Neural cell (in vitro differentiated cells): ENCODE data around the gene MIEF1. TPM values are rescaled to one million over a fixed set of nuclear protein-coding genes. Genes with fewer than 3 reads are reported as not detected.

Experiments used
- H2AFZ ChIP-seq: fragments of 200-600, 300-800 bp; sonication (generic), shearing (Covaris generic); 2 replicates; pipeline ENCODE4 v1.6.0; 2014; ENCODE audit warnings: low read depth, mild to moderate bottlenecking, antibody characterized with exemption, low read length, moderate library complexity
- H3F3A ChIP-seq: fragments of 200-600 bp; shearing (Covaris generic); 2 replicates; pipeline ENCODE4 v1.6.1; 2016; ENCODE audit warnings: mild to moderate bottlenecking, moderate library complexity, mixed read lengths, antibody characterized with exemption, low read length; ENCODE audit not compliant: insufficient read depth, poor library complexity, severe bottlenecking
- H3K27ac ChIP-seq: fragments of 200-600, 300-800 bp; sonication (generic), shearing (Covaris generic); 2 replicates; pipeline ENCODE4 v1.5.1; 2014; ENCODE audit warnings: mild to moderate bottlenecking, low read length, moderate library complexity
- H3K27me3 ChIP-seq: fragments of 300-800, 200-600 bp; sonication (generic), shearing (Covaris generic); 2 replicates; pipeline ENCODE4 v1.6.0; 2014; ENCODE audit warnings: mild to moderate bottlenecking, low read depth, low read length, moderate library complexity; ENCODE audit not compliant: insufficient read depth
- H3K36me3 ChIP-seq: fragments of 300-800, 200-600 bp; sonication (generic), shearing (Covaris generic); 2 replicates; pipeline ENCODE4 v1.5.1; 2014; ENCODE audit warnings: mild to moderate bottlenecking, antibody characterized with exemption, low read length, moderate library complexity; ENCODE audit not compliant: insufficient read depth
- H3K4me2 ChIP-seq: fragments of 300-800, 200-600 bp; sonication (generic), shearing (Covaris generic); 2 replicates; pipeline ENCODE4 v1.6.0; 2014; ENCODE audit warnings: mild to moderate bottlenecking, low read length
- H3K4me3 ChIP-seq: fragments of 300-800, 200-600 bp; sonication (generic), shearing (Covaris generic); 2 replicates; pipeline ENCODE4 v1.5.1; 2014; ENCODE audit warnings: mild to moderate bottlenecking, low read length, moderate library complexity
- H3K79me2 ChIP-seq: fragments of 200-600 bp; shearing (Covaris generic); replicated peaks from 2 replicates; pipeline ENCODE4 v1.6.0; 2014; ENCODE audit warnings: mild to moderate bottlenecking, low read length, moderate library complexity; ENCODE audit not compliant: insufficient read depth
- H3K9ac ChIP-seq: fragments of 300-800, 200-600 bp; sonication (generic), shearing (Covaris generic); 2 replicates; pipeline ENCODE4 v1.6.1; 2016; ENCODE audit warnings: mild to moderate bottlenecking, low read length, mixed read lengths
- H3K9me2 ChIP-seq: fragments of 200-600 bp; shearing (Covaris generic); 2 replicates; pipeline ENCODE4 v1.6.1; 2016; ENCODE audit warnings: mild to moderate bottlenecking, low read length, mixed read lengths; ENCODE audit not compliant: insufficient read depth
- H3K9me3 ChIP-seq: fragments of 200-600, 300-800 bp; sonication (generic), shearing (Covaris generic); 2 replicates; pipeline ENCODE4 v1.6.1; 2016; ENCODE audit warnings: mild to moderate bottlenecking, mixed run types, low read length, moderate library complexity, mixed read lengths
- H4K20me1 ChIP-seq: fragments of 200-600 bp; shearing (Covaris generic); 2 replicates; pipeline ENCODE4 v1.6.1; 2016; ENCODE audit warnings: mild to moderate bottlenecking, mixed run types; ENCODE audit not compliant: insufficient read depth
- CTCF ChIP-seq: fragments of 450-650 bp; IDR thresholded peaks from 2 replicates; pipeline ENCODE4 v1.5.1; 2014; ENCODE audit warnings: antibody characterized with exemption, mild to moderate bottlenecking, moderate library complexity; ENCODE audit not compliant: poor library complexity, severe bottlenecking
- EP300 ChIP-seq: fragments of 450-650 bp; conservative IDR thresholded peaks from 2 replicates; pipeline ENCODE4 v1.6.1; 2014; ENCODE audit warnings: antibody characterized with exemption, mild to moderate bottlenecking, moderate library complexity; ENCODE audit not compliant: poor library complexity, severe bottlenecking
- EZH2 ChIP-seq: fragments of 200-600, 300-800 bp; shearing (Covaris generic), sonication (generic); IDR thresholded peaks from 2 replicates; pipeline ENCODE4 v1.6.1; 2014; ENCODE audit warnings: antibody characterized with exemption, low read length, borderline replicate concordance, mild to moderate bottlenecking; ENCODE audit not compliant: insufficient read depth, poor library complexity, severe bottlenecking
- MXI1 ChIP-seq: fragments of 450-650 bp; conservative IDR thresholded peaks from 2 replicates; pipeline ENCODE4 v1.6.1; 2014; ENCODE audit warnings: antibody characterized with exemption, mild to moderate bottlenecking; ENCODE audit not compliant: poor library complexity, severe bottlenecking
- POLR2AphosphoS5 ChIP-seq: IDR thresholded peaks from 2 replicates; pipeline ENCODE4 v1.6.1; 2012
- RAD21 ChIP-seq: fragments of 450-650 bp; conservative IDR thresholded peaks from 2 replicates; pipeline ENCODE4 v1.6.1; 2014; ENCODE audit warnings: antibody characterized with exemption, mild to moderate bottlenecking, moderate library complexity
- REST ChIP-seq: IDR thresholded peaks from 2 replicates; pipeline ENCODE4 v1.6.1; 2012; ENCODE audit warnings: borderline replicate concordance
- SMC3 ChIP-seq: fragments of 450-650 bp; conservative IDR thresholded peaks from 2 replicates; pipeline ENCODE4 v1.6.1; 2014; ENCODE audit warnings: antibody characterized with exemption, mild to moderate bottlenecking, moderate library complexity; ENCODE audit not compliant: poor library complexity
- TAF1 ChIP-seq: IDR thresholded peaks from 2 replicates; pipeline ENCODE4 v1.6.1; 2012; ENCODE audit warnings: low read depth
- polyA plus RNA-seq: library from polyadenylated mRNA; depleted of rRNA; stranded (reverse); fragments of >200 nt; gene quantifications from 2 replicates; pipeline ENCODE4 v1.2.3, GENCODE V29; 2014

Gene MIEF1
- polyA plus RNA-seq, 1 donor from 2014 or later: 19.8 TPM

- H3K36me3 ChIP-seq: no peaks in the 10 kb centered on the region
- no peaks in the 10 kb centered on the region for H3K9me2 ChIP-seq
- H3K4me2 ChIP-seq: no peak overlapping the region
- no peaks in the 10 kb centered on the region for H4K20me1 ChIP-seq
- no peaks in the 10 kb centered on the region for H3F3A ChIP-seq
- no peak overlapping the region for H3K4me3 ChIP-seq
- H3K9ac ChIP-seq: no peak overlapping the region
- TF ChIP-seq RAD21 (no peak), CTCF (no peak), SMC3 (no peak), TAF1 (no peak), EP300 (no peak), EZH2 (no peak), REST (no peak), POLR2AphosphoS5 (no peak), MXI1 (no peak)
- H3K27ac ChIP-seq: no peak overlapping the region
- H3K9me3 ChIP-seq: no peaks in the 10 kb centered on the region
- no peaks in the 10 kb centered on the region for H3K79me2 ChIP-seq
- no peak overlapping the region for H2AFZ ChIP-seq
- H3K27me3 ChIP-seq: peaks cover 39% of the 10 kb centered on the region
These were observed 44.9 kb downstream of the MIEF1 start for GRCh38 chr22:39546889-39547586.

GRCh38 chr22:39547587-39547947 is 45.5 kb downstream of the MIEF1 start:
- no peaks in the 10 kb centered on the region for H3K79me2 ChIP-seq
- no peak overlapping the region for H2AFZ ChIP-seq
- no peak overlapping the region for H3K27ac ChIP-seq
- no peaks in the 10 kb centered on the region for H3F3A ChIP-seq
- TF ChIP-seq CTCF: no peak
- no peak for TF ChIP-seq EZH2
- no peak for TF ChIP-seq TAF1
- no peak for TF ChIP-seq SMC3
- no peak for TF ChIP-seq RAD21
- no peak for TF ChIP-seq REST
- no peak for TF ChIP-seq POLR2AphosphoS5
- no peak for TF ChIP-seq EP300
- no peak for TF ChIP-seq MXI1
- H3K9ac ChIP-seq: no peak overlapping the region
- peaks cover 39% of the 10 kb centered on the region for H3K27me3 ChIP-seq
- no peaks in the 10 kb centered on the region for H3K9me3 ChIP-seq
- no peak overlapping the region for H3K4me2 ChIP-seq
- no peak overlapping the region for H3K4me3 ChIP-seq
- H4K20me1 ChIP-seq: no peaks in the 10 kb centered on the region
- no peaks in the 10 kb centered on the region for H3K36me3 ChIP-seq
- no peaks in the 10 kb centered on the region for H3K9me2 ChIP-seq
